Measurements from ENCODE around the gene P2RY14. TPM values are rescaled to one million over a fixed set of nuclear protein-coding genes. Genes with fewer than 3 reads are reported as not detected.

The P2RY14 gene
- total RNA-seq, 6 experiments from 2014 or later = not detected

DNA sequence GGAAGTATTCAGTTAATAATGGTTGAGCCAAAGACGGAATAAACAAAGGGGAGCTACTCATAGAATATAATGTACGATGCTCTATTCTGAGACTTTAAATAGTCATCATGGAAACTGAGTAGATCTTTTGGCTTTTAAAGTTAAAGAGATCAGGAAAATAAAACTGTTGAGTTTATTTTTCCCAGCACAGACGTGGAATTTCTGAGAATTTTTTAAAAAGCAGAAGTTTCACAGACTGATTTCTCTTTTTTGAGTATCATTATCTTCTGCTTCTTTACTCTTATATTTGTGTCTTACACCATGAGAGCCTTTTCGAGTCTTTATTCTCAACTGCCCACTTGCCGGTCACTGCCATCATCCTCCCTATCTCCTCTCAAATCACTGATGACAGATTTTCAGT is 13.2 kb downstream of the P2RY14 start:
- Mint-ChIP-seq H3K36me3 (ENCODE audit: low read depth) (no peaks in the 10 kb centered on the region), H3K4me3 (no peak overlapping the region), H3K9me3 (no peaks in the 10 kb centered on the region), H3K27me3 (ENCODE audit: insufficient read depth) (peaks cover 12% of the 10 kb centered on the region), H3K4me1 (ENCODE audit: low read depth) (no peaks in the 10 kb centered on the region), H3K27ac (no peak overlapping the region)
- TF ChIP-seq, protein P1, sequence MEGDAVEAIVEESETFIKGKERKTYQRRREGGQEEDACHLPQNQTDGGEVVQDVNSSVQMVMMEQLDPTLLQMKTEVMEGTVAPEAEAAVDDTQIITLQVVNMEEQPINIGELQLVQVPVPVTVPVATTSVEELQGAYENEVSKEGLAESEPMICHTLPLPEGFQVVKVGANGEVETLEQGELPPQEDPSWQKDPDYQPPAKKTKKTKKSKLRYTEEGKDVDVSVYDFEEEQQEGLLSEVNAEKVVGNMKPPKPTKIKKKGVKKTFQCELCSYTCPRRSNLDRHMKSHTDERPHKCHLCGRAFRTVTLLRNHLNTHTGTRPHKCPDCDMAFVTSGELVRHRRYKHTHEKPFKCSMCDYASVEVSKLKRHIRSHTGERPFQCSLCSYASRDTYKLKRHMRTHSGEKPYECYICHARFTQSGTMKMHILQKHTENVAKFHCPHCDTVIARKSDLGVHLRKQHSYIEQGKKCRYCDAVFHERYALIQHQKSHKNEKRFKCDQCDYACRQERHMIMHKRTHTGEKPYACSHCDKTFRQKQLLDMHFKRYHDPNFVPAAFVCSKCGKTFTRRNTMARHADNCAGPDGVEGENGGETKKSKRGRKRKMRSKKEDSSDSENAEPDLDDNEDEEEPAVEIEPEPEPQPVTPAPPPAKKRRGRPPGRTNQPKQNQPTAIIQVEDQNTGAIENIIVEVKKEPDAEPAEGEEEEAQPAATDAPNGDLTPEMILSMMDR (IDR thresholded peaks at IDR 0.05) = no peak
- DNase-seq = no peak

DNA sequence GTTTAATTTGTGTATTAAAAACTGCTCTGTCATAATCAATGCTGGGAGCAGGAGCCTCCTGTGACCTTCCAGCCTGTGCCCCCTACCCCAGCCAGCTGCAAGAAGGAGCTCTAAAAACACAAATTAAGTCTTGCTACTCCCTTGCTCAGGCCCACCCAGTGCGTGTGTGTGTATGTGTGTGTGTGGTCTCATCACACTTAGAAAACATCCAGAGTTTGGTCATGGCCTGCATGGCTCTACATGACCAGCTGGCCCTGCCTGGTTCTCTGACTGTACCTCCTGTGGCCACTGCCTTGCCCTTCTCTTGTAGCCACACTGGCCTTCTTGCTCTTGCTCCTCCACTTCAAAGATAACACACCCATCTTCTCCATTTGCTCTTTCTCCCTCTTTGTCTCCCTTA is 13.7 kb downstream of the P2RY14 start:
- TF ChIP-seq, protein P1 (IDR thresholded peaks at IDR 0.05) = no peak
- Mint-ChIP-seq H3K27me3 (ENCODE audit: insufficient read depth) (peaks cover 10% of the 10 kb centered on the region), H3K36me3 (ENCODE audit: low read depth) (no peaks in the 10 kb centered on the region)

DNA sequence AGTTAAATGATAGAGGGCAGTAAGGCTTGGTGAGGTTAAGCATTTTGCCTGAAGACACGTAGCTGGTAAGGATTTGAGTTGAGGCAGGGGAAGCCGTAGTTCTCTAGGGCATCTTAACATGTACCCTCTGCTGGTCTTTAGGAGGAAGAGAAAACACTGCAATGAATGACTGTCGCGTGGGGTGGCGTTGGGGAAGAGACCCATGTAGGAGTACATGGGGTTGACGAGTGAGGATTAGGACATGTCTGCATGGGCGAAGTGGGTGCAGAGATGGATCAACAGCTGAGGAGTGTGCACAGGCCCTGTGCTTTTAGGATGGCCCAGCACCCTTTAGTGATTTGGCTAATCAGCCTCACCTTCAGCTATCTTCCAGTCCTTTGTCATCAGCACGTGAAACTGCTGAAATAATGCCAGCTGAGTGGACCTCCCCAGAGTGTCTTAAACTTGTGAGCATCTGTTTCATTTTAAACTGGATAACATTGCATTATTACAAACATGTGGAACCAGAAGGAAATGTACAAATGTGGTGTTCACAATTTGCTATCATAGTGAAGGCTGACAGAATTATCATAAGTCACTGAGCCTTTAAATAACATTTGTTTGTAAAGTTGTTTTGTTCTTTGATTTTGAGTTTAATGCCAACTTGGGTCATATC is 15.3 kb downstream of the P2RY14 start:
- TF ChIP-seq, protein P1 (IDR thresholded peaks at IDR 0.05) = no peak
- no peaks in the 10 kb centered on the region for H3K9me3 Mint-ChIP-seq
- H3K4me3 Mint-ChIP-seq = no peak overlapping the region
- H3K27me3 Mint-ChIP-seq (ENCODE audit: insufficient read depth) = peaks cover 10% of the 10 kb centered on the region
- no peaks in the 10 kb centered on the region for H3K36me3 Mint-ChIP-seq (ENCODE audit: low read depth)
- H3K4me1 Mint-ChIP-seq (ENCODE audit: low read depth) = no peaks in the 10 kb centered on the region
- no peak for DNase-seq
- no peak overlapping the region for H3K27ac Mint-ChIP-seq

More for the DNA sequence above, 13.7 kb downstream of the P2RY14 start:
- H3K4me3 Mint-ChIP-seq = no peak overlapping the region
- H3K9me3 Mint-ChIP-seq = no peaks in the 10 kb centered on the region
- no peaks in the 10 kb centered on the region for H3K4me1 Mint-ChIP-seq (ENCODE audit: low read depth)
- H3K27ac Mint-ChIP-seq = no peak overlapping the region
- DNase-seq = no peak

DNA sequence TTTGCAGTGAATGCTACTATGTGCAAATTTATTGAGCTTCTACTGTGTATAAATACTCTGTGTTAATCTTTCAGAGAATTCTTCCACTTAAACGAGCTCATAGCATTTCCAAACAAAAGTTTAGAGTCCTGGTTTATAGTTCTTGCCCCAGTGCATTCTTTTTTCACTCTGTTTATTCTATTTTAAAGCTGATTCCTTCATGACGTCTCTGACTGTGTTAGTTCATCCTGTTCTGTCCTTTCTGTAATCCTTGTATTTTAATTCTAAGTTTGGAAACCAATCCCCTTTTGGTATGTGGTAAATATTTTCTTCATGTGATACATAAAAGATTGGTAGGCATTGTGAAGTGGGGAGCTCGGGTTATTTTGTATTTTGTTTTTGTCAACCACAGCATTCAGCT is 18.7 kb downstream of the P2RY14 start:
- Mint-ChIP-seq H3K27me3 (ENCODE audit: insufficient read depth) (peaks cover 9% of the 10 kb centered on the region; the same call in 1 of the 2 replicates), H3K27ac (no peak overlapping the region)
- no peak for DNase-seq

DNA sequence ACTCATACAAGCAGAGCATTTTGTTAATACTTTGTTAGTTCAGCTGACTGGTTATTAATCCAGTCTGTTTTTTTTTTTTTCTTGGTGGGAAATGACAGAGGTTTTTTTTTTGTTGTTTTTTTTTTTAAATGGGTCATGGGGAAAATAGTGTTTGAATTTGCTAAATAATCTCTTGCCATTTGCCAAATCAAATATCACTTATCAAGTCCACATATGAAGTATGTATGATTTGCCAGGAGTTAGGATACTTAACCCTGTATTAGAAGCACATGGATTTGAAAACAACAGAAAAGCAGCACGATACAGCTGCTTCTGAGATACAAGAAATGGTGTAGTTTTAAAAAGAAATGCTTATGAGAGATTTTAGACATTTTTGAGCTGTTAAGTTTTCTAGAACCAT is 21.6 kb downstream of the P2RY14 start:
- no peaks in the 10 kb centered on the region for H3K9me3 Mint-ChIP-seq
- DNase-seq = no peak
- H3K4me3 Mint-ChIP-seq = no peak overlapping the region
- TF ChIP-seq, protein P1 (IDR thresholded peaks at IDR 0.05) = no peak
- H3K27ac Mint-ChIP-seq = no peak overlapping the region
- peaks cover 4% of the 10 kb centered on the region; the same call in 1 of the 2 replicates for H3K27me3 Mint-ChIP-seq (ENCODE audit: insufficient read depth)
- H3K36me3 Mint-ChIP-seq (ENCODE audit: low read depth) = no peaks in the 10 kb centered on the region
- H3K4me1 Mint-ChIP-seq (ENCODE audit: low read depth) = no peaks in the 10 kb centered on the region

More for the DNA sequence above, 18.7 kb downstream of the P2RY14 start:
- H3K36me3 Mint-ChIP-seq (ENCODE audit: low read depth) = no peaks in the 10 kb centered on the region
- H3K9me3 Mint-ChIP-seq = no peaks in the 10 kb centered on the region
- no peaks in the 10 kb centered on the region for H3K4me1 Mint-ChIP-seq (ENCODE audit: low read depth)
- TF ChIP-seq, protein P1 (IDR thresholded peaks at IDR 0.05) = no peak
- H3K4me3 Mint-ChIP-seq = no peak overlapping the region

All from HFFc6 (cell line).